ENCODE measurements around the gene SMYD3.

SMYD3 gene

DNA sequence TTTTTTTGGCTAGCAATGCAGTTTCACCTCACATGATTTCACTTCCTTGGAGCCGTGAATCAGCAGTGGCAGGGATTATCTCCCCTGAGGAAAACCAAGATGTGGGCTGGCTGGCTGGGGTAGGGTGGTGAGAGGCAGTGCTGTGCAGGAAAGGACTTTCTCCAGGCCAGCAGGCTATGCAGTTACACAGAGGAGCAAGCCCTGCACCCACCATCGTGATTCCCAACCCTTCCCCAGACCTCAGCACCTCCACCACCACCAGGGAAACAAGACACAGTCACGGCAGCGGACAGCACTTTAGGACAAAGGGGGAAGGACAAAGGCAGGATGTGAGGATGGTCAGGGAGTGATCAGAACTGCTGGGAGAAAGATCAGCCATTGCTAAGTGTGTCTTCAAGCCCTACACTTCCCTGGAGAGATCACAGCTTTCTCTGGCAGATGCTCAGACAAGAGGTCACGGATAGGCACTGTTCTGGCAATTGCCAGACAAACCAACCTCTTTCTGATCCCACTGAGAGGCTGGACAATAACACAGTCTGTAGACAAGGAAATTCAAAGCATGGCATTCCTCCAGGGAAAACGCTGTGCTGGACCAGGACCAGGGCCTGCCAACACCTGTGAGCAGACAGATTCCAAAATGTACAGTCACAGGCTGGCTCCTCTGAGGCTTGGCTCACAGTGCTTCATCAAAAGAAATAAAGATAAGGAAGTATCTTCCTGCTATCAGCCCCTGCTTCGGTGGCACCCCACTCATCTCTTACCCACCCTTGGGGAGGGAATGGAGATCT is 509.4 kb downstream of the SMYD3 start:
- Histone ChIP-seq H3K9me2 (replicated peaks; ENCODE audit: low read depth, low read length) (no peaks in the 10 kb centered on the region), H3K4me1 (ENCODE audit: insufficient read depth, low read length, poor library complexity, severe bottlenecking) (peaks cover 12% of the 10 kb centered on the region), H2AFZ (ENCODE audit: low read length) (no peak overlapping the region), H3K4me2 (ENCODE audit: low read depth, low read length, poor library complexity, severe bottlenecking) (no peak overlapping the region), H3K9ac (ENCODE audit: low read depth, low read length, poor library complexity, severe bottlenecking) (no peak overlapping the region), H4K20me1 (ENCODE audit: insufficient read depth, low read length, poor library complexity, severe bottlenecking) (no peaks in the 10 kb centered on the region), H3K36me3 (ENCODE audit: insufficient read depth, low read length) (no peaks in the 10 kb centered on the region), H3F3A (ENCODE audit: low read depth) (no peaks in the 10 kb centered on the region), H3K9me3 (ENCODE audit: insufficient read depth, low read depth, low read length) (no peaks in the 10 kb centered on the region), H3K27me3 (ENCODE audit: insufficient read depth, low read length, poor library complexity, severe bottlenecking) (no peaks in the 10 kb centered on the region), H3K79me2 (ENCODE audit: insufficient read depth, low read length) (no peaks in the 10 kb centered on the region), H3K4me3 (ENCODE audit: low read length, poor library complexity, severe bottlenecking) (no peak overlapping the region)
- TF ChIP-seq, protein P1, sequence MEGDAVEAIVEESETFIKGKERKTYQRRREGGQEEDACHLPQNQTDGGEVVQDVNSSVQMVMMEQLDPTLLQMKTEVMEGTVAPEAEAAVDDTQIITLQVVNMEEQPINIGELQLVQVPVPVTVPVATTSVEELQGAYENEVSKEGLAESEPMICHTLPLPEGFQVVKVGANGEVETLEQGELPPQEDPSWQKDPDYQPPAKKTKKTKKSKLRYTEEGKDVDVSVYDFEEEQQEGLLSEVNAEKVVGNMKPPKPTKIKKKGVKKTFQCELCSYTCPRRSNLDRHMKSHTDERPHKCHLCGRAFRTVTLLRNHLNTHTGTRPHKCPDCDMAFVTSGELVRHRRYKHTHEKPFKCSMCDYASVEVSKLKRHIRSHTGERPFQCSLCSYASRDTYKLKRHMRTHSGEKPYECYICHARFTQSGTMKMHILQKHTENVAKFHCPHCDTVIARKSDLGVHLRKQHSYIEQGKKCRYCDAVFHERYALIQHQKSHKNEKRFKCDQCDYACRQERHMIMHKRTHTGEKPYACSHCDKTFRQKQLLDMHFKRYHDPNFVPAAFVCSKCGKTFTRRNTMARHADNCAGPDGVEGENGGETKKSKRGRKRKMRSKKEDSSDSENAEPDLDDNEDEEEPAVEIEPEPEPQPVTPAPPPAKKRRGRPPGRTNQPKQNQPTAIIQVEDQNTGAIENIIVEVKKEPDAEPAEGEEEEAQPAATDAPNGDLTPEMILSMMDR (conservative IDR thresholded peaks at IDR 0.05; ENCODE audit: low read length), result no peak
- no peak for TF ChIP-seq EZH2phosphoT487 (IDR thresholded peaks at IDR 0.05; ENCODE audit: borderline replicate concordance)

DNA sequence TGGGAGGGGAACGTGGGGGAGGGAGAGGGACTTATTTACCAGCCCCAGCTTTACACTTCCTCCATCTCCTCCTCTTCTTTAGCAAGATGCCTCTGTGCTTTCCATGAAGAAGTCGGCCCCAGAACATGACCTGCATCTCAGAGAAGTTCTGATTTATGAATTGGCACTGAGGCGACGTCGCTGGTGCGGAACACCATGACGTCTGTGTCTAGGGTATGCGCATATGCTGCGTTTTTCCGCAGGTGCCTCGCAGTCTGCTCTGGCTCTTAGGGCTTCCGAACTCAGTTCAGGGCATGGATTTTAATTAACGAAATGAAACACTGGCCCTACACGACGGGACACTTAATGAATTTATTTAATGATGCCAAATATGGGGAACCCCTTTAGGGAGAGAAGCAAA is 510.3 kb downstream of the SMYD3 start:
- no peaks in the 10 kb centered on the region for H3F3A ChIP-seq (ENCODE audit: low read depth)
- H4K20me1 ChIP-seq (ENCODE audit: insufficient read depth, low read length, poor library complexity, severe bottlenecking), result no peaks in the 10 kb centered on the region
- H3K4me3 ChIP-seq (ENCODE audit: low read length, poor library complexity, severe bottlenecking), result no peak overlapping the region
- no peak for TF ChIP-seq EZH2phosphoT487 (IDR thresholded peaks at IDR 0.05; ENCODE audit: borderline replicate concordance)
- TF ChIP-seq, protein P1 (conservative IDR thresholded peaks at IDR 0.05; ENCODE audit: low read length), result no peak
- H3K79me2 ChIP-seq (ENCODE audit: insufficient read depth, low read length), result no peaks in the 10 kb centered on the region
- no peaks in the 10 kb centered on the region for H3K27me3 ChIP-seq (ENCODE audit: insufficient read depth, low read length, poor library complexity, severe bottlenecking)
- H3K9ac ChIP-seq (ENCODE audit: low read depth, low read length, poor library complexity, severe bottlenecking), result no peak overlapping the region
- no peak overlapping the region for H3K4me2 ChIP-seq (ENCODE audit: low read depth, low read length, poor library complexity, severe bottlenecking)
- no peaks in the 10 kb centered on the region for H3K9me2 ChIP-seq (replicated peaks; ENCODE audit: low read depth, low read length)
- H3K4me1 ChIP-seq (ENCODE audit: insufficient read depth, low read length, poor library complexity, severe bottlenecking), result peaks cover 11% of the 10 kb centered on the region
- no peak overlapping the region for H2AFZ ChIP-seq (ENCODE audit: low read length)
- no peaks in the 10 kb centered on the region for H3K9me3 ChIP-seq (ENCODE audit: insufficient read depth, low read depth, low read length)
- H3K36me3 ChIP-seq (ENCODE audit: insufficient read depth, low read length), result no peaks in the 10 kb centered on the region

DNA sequence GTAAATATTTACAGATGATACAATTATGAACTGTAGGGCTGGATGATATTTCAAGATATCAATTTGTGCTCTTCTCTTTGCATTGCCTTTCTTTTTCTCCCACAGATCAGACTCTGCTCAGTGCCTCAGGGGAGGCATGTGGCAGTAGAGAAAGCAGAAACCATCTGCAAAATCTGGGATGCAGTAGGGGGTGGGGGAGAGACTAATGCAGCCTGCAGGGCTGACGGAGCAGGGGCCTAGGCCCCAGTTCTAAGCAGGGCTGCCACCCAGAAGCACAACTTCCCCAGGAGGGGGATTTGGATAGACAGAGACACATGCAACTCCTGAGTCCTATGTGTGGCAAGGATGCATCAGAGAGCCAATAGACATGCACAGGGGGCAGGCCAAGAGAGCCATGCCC is 511.6 kb downstream of the SMYD3 start:
- no peaks in the 10 kb centered on the region for H3K36me3 ChIP-seq (ENCODE audit: insufficient read depth, low read length)
- TF ChIP-seq EZH2phosphoT487 (IDR thresholded peaks at IDR 0.05; ENCODE audit: borderline replicate concordance), result no peak
- TF ChIP-seq, protein P1 (conservative IDR thresholded peaks at IDR 0.05; ENCODE audit: low read length), result no peak
- no peak overlapping the region for H2AFZ ChIP-seq (ENCODE audit: low read length)
- H4K20me1 ChIP-seq (ENCODE audit: insufficient read depth, low read length, poor library complexity, severe bottlenecking), result no peaks in the 10 kb centered on the region
- H3K4me3 ChIP-seq (ENCODE audit: low read length, poor library complexity, severe bottlenecking), result no peak overlapping the region
- no peaks in the 10 kb centered on the region for H3K27me3 ChIP-seq (ENCODE audit: insufficient read depth, low read length, poor library complexity, severe bottlenecking)
- H3K4me2 ChIP-seq (ENCODE audit: low read depth, low read length, poor library complexity, severe bottlenecking), result no peak overlapping the region
- no peak overlapping the region for H3K9ac ChIP-seq (ENCODE audit: low read depth, low read length, poor library complexity, severe bottlenecking)
- no peaks in the 10 kb centered on the region for H3F3A ChIP-seq (ENCODE audit: low read depth)
- H3K9me2 ChIP-seq (replicated peaks; ENCODE audit: low read depth, low read length), result no peaks in the 10 kb centered on the region
- H3K4me1 ChIP-seq (ENCODE audit: insufficient read depth, low read length, poor library complexity, severe bottlenecking), result peaks cover 1% of the 10 kb centered on the region
- H3K79me2 ChIP-seq (ENCODE audit: insufficient read depth, low read length), result no peaks in the 10 kb centered on the region
- H3K9me3 ChIP-seq (ENCODE audit: insufficient read depth, low read depth, low read length), result no peaks in the 10 kb centered on the region

All from Loucy (cell line).